Measurements from ENCODE around the gene CCT5.
"Not testable (repeated sequence)": the region's sequence is repeated elsewhere in the genome, so short reads cannot be mapped to it uniquely, and the experiment has no call there.

The CCT5 gene

DNA sequence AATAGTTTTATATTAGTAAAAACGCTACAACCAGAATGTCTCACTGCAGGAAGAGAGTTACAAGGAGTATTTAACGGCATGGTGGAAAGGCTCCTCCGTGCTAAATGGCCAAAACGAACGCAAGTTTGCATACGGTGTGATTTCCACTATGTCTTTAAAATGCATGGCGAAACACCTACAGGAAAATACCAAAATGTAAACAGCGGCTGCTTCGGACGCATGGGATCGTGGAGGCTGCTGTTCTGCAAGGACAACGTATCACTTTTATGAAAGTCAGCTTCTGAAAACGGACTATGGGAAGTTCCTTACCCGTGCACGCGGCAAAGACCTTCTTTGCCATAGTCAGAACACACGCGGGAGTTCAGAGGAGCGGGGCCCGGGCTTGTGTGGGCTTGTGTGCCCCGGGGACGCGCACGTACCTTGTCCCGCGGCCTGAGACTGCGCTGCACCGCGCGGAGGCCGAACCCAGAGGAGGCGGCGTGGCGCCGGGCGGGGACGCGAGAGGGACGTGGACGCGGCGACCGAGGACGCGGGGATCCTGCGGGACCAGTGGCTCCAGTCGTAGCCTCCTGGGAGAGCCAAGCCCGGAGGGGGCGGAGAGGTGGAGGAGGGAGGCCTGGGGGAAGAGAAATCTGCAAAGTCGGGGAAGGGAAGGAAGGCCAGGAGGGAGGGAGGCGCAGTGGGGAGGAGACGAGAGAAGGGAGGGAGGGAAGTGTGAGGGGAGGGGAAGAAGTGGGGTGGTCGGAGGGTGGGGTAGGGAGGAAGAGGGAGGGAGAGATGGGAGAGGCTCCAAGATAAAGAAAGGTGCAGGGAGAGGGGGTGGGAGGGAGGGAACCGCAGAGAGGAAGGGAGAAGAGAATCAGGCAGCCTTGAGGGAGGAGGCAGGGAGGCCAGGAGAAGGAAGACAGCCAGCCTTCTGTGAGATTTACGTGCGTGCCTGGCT is 57.4 kb downstream of the CCT5 start, which contains the start of gene CMBL:
TSS of gene CMBL (minus strand) at position 697 of the 943 bp plus-strand sequence. CDS start 17,140 bp downstream, outside the sequence.
- DNase-seq, result no peak
- Histone ChIP-seq H3K9me3 (ENCODE audit: severe bottlenecking) (no peaks in the 10 kb centered on the region), H3K27ac (no peak within 1 kb of the TSS), H3K36me3 (no peaks in the 10 kb centered on the region), H3K4me3 (ENCODE audit: low read depth, low read length) (no peak within 1 kb of the TSS), H3K27me3 (ENCODE audit: insufficient read depth, low read depth, severe bottlenecking) (no peaks in the 10 kb centered on the region)
- TF ChIP-seq, protein P1, sequence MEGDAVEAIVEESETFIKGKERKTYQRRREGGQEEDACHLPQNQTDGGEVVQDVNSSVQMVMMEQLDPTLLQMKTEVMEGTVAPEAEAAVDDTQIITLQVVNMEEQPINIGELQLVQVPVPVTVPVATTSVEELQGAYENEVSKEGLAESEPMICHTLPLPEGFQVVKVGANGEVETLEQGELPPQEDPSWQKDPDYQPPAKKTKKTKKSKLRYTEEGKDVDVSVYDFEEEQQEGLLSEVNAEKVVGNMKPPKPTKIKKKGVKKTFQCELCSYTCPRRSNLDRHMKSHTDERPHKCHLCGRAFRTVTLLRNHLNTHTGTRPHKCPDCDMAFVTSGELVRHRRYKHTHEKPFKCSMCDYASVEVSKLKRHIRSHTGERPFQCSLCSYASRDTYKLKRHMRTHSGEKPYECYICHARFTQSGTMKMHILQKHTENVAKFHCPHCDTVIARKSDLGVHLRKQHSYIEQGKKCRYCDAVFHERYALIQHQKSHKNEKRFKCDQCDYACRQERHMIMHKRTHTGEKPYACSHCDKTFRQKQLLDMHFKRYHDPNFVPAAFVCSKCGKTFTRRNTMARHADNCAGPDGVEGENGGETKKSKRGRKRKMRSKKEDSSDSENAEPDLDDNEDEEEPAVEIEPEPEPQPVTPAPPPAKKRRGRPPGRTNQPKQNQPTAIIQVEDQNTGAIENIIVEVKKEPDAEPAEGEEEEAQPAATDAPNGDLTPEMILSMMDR (IDR thresholded peaks at IDR 0.05; ENCODE audit: low read depth, low read length), result no peak

DNA sequence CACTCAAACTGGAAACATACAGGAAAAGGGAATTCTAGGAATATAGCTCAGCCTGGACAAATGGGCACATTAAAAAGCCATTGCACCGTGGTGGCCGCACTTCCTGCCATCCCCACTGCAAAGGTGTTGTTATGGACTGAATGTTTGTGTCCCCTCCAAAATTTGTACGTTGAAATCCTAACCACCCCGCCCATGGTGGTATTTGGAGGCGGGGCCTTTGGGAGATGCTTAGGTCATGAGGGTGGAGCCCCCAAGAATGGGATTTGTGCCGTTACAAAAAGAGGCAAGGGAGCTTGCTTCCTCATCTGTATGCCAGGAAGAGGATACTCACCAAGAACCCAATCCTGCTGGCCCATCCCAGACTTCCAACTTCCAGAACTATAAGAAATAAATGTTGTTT is 58.8 kb downstream of the CCT5 start:
- H3K27ac ChIP-seq, result no peak overlapping the region
- no peaks in the 10 kb centered on the region for H3K9me3 ChIP-seq (ENCODE audit: severe bottlenecking)
- no peak for DNase-seq
- no peaks in the 10 kb centered on the region for H3K27me3 ChIP-seq (ENCODE audit: insufficient read depth, low read depth, severe bottlenecking)
- H3K36me3 ChIP-seq, result no peaks in the 10 kb centered on the region
- H3K4me3 ChIP-seq (ENCODE audit: low read depth, low read length), result no peak overlapping the region
- TF ChIP-seq, protein P1 (IDR thresholded peaks at IDR 0.05; ENCODE audit: low read depth, low read length), result no peak

DNA sequence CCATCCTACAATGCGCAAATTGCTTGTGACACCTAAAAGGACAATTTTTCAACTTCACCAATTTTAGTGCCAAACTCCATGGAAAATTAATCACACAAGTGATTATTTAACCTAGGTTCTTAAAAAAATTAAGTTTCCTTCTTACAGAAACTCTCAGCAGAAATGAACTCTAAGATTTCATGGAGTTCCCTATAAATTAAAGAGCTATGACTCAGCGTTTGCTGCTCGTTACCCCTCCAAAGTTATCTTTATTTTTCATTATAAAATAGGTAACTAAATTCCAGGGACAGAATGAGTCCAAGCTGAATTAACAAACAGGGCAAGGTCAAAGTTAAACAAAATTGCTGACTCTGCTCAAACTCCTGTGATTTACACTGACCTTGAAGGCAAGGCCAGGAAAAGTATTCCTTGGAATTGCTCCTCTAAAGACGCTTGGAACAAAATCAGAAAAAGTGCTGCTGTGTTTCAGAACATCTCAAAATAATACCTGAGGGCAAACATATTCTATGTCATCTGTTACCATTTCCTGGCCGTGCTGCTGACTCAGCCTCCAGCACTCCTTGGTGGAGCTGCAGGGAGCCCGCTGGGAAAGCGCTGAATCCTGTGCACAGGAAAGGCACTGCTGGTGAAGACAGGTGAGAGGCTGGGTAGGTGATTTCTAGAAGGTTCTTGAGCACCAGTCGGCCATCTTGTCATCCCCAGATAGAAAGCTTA is 60.1 kb downstream of the CCT5 start:
- TF ChIP-seq, protein P1 (IDR thresholded peaks at IDR 0.05; ENCODE audit: low read depth, low read length), result no peak
- Histone ChIP-seq H3K9me3 (ENCODE audit: severe bottlenecking) (no peaks in the 10 kb centered on the region), H3K27me3 (ENCODE audit: insufficient read depth, low read depth, severe bottlenecking) (no peaks in the 10 kb centered on the region), H3K36me3 (no peaks in the 10 kb centered on the region), H3K4me3 (ENCODE audit: low read depth, low read length) (no peak overlapping the region), H3K27ac (no peak overlapping the region)
- DNase-seq, result no peak

DNA sequence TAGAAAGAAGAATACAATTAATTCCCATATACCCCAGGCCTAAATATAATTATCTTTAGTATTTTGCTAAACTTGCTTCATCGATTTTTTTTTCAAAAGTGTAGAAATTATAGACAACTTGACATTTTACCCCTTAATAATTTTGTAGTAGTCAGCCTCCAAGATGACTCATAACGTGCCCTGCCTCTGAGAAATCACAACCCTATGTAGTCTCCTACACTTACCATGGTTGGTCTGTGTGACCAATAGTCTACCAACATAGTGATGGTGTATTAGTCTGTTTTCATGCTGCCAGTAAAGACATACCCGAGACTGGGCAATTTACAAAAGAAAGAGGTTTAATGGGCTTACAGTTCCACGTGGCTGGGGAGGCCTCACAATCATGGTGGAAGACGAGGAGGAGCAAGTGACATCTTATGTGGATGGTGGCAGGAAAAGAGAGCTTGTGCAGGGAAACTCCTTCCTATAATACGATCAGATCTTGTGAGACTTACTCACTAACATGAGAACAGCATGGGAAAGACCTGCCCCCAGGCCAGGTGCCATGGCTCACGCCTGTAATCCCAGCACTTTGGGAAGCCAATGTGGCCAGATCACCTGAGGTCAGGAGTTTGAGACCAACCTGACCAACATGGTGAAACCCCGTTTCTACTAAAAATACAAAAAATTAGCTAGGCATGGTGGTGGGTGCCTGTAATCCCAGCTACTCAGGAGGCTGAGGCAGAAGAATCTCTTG is 60.9 kb downstream of the CCT5 start:
- H3K9me3 ChIP-seq (ENCODE audit: severe bottlenecking); H3K27ac ChIP-seq; H3K4me3 ChIP-seq (ENCODE audit: low read depth, low read length); DNase-seq; H3K27me3 ChIP-seq (ENCODE audit: insufficient read depth, low read depth, severe bottlenecking); H3K36me3 ChIP-seq: not testable (repeated sequence)

DNA sequence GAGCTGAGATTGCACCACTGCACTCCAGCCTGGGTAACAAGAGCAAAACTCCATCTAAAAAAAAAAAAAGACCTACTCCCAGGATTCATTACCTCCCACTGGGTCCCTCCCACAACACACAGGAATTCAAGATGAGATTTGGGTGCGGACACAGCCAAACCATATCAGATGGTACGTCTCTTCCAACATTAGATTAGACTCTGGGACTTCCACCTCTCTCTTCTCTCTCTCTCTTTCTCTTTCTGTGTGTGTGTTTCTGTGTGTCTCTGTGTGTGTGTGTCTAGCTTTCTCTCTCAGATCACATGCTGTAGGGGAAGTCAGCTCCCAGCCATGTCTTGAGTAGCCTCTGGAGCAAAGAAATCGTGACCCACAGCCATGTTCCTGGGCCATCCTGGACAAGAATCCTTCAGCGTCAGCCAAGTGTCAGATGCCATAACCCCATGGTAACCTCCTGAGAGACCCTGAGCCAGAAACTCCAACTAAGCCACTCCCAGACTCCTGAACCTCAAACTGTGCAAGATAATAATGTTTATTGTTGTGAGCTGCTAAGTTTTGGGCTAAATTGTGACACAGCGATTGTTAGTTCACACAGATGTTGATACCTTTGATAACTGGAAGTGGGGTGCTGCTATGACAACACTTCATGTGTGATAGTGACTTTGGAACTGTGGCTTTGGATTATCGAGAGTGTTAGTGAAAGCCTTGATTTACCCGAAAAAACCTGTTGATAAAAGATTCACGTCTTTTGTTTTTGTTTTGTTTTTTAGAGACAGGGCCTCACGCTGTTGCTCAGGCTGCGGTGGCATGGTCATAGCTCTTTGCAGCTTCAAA is 61.7 kb downstream of the CCT5 start:
- Histone ChIP-seq H3K36me3 (no peaks in the 10 kb centered on the region), H3K27me3 (ENCODE audit: insufficient read depth, low read depth, severe bottlenecking) (no peaks in the 10 kb centered on the region), H3K4me3 (ENCODE audit: low read depth, low read length) (no peak overlapping the region), H3K9me3 (ENCODE audit: severe bottlenecking) (no peaks in the 10 kb centered on the region), H3K27ac (no peak overlapping the region)
- TF ChIP-seq, protein P1 (IDR thresholded peaks at IDR 0.05; ENCODE audit: low read depth, low read length), result no peak
- no peak for DNase-seq
